Esophagus muscularis mucosa (tissue), 4 donors: ENCODE results near the gene PDE4D. TPM values are rescaled to one million over a fixed set of nuclear protein-coding genes. Genes with fewer than 3 reads are reported as not detected.

Source experiments
- DNase-seq: peaks from one replicate; pipeline ENCODE4 v3.0.0-alpha.2; 2017; ENCODE audit errors: extremely low spot score
- H3K27ac ChIP-seq, 4 donors: fragments of 200-600 bp; sonication (generic); replicated peaks in 1 of 4; 1 replicate in 3 of 4; 2 replicates in 1 of 4; pipeline ENCODE4 v1.5.1; 2016 to 2019; ENCODE audit warnings: mild to moderate bottlenecking in 1 of 4
- H3K27me3 ChIP-seq, 4 donors: fragments of 200-600 bp; sonication (generic); one replicate each; pipeline versions ENCODE4 v1.5.1 to v1.6.0; 2016 to 2019
- H3K36me3 ChIP-seq, 4 donors: fragments of 200-600 bp; sonication (generic); one replicate each; pipeline ENCODE4 v1.5.1; 2016 to 2019
- H3K4me1 ChIP-seq, 4 donors: fragments of 200-600 bp; sonication (generic); one replicate each; pipeline ENCODE4 v1.5.1; 2016 to 2019
- H3K4me3 ChIP-seq, 4 donors: fragments of 200-600 bp; sonication (generic); 1 replicate in 2 of 4; 2 replicates in 2 of 4; pipeline ENCODE4 v1.5.1; 2016 to 2019; ENCODE audit warnings: mild to moderate bottlenecking in 4 of 4, moderate library complexity in 1 of 4
- H3K9me3 ChIP-seq, 4 donors: fragments of 200-600 bp; sonication (generic); 1 replicate in 3 of 4; 2 replicates in 1 of 4; pipeline ENCODE4 v1.5.1; 2016 to 2019
- EP300 ChIP-seq: sonication (generic); formaldehyde crosslinking; IDR thresholded peaks from one replicate; pipeline ENCODE4 v1.6.1; 2017; ENCODE audit warnings: antibody characterized with exemption
- POLR2A ChIP-seq: fragments of 450-650 bp; IDR thresholded peaks from one replicate; pipeline ENCODE4 v1.6.1; 2017; ENCODE audit warnings: antibody characterized with exemption, moderate library complexity, mild to moderate bottlenecking, low read depth
- POLR2AphosphoS5 ChIP-seq, 2 donors: sonication (generic); formaldehyde crosslinking; IDR thresholded peaks; one replicate each; pipeline ENCODE4 v1.6.1; 2017; ENCODE audit warnings: antibody characterized with exemption in 2 of 2
- WGBS: methylation state at CpG from one replicate; pipeline ENCODE4 v1.1.5; 2018; 5-methylcytosine and 5-hydroxymethylcytosine counted together
- intact Hi-C: fragments of 100-400 bp; cut with DNase I; formaldehyde crosslinking; loops from one replicate; pipeline ENCODE4 v1.15.1; 2023
- total RNA-seq, 4 donors: library from RNA; depleted of rRNA; stranded (reverse); fragments of >200 nt; gene quantifications; one replicate each; pipeline versions ENCODE4 v1.1.0 to v1.2.1, GENCODE V29; 2016
- TF ChIP-seq, protein P1 (sequence below), 3 experiments: fragments of 200-600 bp in 2 of 3; fragments of 450-650 bp in 1 of 3; sonication (generic) in 2 of 3; IDR thresholded peaks; one replicate each; pipeline ENCODE4 v1.5.1; 2017 to 2019; ENCODE audit warnings: antibody characterized with exemption in 3 of 3, mild to moderate bottlenecking in 2 of 3, moderate library complexity in 1 of 3

Gene PDE4D
- total RNA-seq, 4 donors from 2014 or later, result 39.2 to 87.0 (median 50.2) TPM

GRCh38 chr5:59712836-59713497 is 180.6 kb downstream of the PDE4D start:
- no peak overlapping the region for H3K4me3 ChIP-seq
- H3K9me3 ChIP-seq, result no peaks in the 10 kb centered on the region
- intact Hi-C loops, result no loop called here
- no peaks in the 10 kb centered on the region for H3K27me3 ChIP-seq
- peaks cover 0 to 28% (median 22%) of the 10 kb centered on the region in 4 donors for H3K4me1 ChIP-seq
- no peak overlapping the region for H3K27ac ChIP-seq
- DNase-seq, result no peak
- 96% methylated on average over 6 of the region's 6 CpGs for WGBS
- no peaks in the 10 kb centered on the region for H3K36me3 ChIP-seq
- TF ChIP-seq EP300 (no peak), POLR2AphosphoS5 (IDR thresholded peaks at IDR 0.05) (no peak), POLR2A (no peak)
- TF ChIP-seq, protein P1, sequence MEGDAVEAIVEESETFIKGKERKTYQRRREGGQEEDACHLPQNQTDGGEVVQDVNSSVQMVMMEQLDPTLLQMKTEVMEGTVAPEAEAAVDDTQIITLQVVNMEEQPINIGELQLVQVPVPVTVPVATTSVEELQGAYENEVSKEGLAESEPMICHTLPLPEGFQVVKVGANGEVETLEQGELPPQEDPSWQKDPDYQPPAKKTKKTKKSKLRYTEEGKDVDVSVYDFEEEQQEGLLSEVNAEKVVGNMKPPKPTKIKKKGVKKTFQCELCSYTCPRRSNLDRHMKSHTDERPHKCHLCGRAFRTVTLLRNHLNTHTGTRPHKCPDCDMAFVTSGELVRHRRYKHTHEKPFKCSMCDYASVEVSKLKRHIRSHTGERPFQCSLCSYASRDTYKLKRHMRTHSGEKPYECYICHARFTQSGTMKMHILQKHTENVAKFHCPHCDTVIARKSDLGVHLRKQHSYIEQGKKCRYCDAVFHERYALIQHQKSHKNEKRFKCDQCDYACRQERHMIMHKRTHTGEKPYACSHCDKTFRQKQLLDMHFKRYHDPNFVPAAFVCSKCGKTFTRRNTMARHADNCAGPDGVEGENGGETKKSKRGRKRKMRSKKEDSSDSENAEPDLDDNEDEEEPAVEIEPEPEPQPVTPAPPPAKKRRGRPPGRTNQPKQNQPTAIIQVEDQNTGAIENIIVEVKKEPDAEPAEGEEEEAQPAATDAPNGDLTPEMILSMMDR (IDR thresholded peaks at IDR 0.05), result no peak

GRCh38 chr5:59711310-59711709 is 182.2 kb downstream of the PDE4D start:
- no peak overlapping the region for H3K4me3 ChIP-seq
- no peak for TF ChIP-seq EP300
- TF ChIP-seq POLR2A, result no peak
- TF ChIP-seq POLR2AphosphoS5 (IDR thresholded peaks at IDR 0.05), result no peak
- TF ChIP-seq, protein P1 (IDR thresholded peaks at IDR 0.05), result no peak
- H3K27ac ChIP-seq, result no peak overlapping the region
- no peak for DNase-seq
- intact Hi-C loops, result no loop called here
- WGBS, result 69% methylated on average over 1 of the region's 1 CpG
- peaks cover 0 to 28% (median 22%) of the 10 kb centered on the region in 4 donors for H3K4me1 ChIP-seq
- no peaks in the 10 kb centered on the region for H3K27me3 ChIP-seq
- H3K36me3 ChIP-seq, result no peaks in the 10 kb centered on the region
- no peaks in the 10 kb centered on the region for H3K9me3 ChIP-seq

DNA sequence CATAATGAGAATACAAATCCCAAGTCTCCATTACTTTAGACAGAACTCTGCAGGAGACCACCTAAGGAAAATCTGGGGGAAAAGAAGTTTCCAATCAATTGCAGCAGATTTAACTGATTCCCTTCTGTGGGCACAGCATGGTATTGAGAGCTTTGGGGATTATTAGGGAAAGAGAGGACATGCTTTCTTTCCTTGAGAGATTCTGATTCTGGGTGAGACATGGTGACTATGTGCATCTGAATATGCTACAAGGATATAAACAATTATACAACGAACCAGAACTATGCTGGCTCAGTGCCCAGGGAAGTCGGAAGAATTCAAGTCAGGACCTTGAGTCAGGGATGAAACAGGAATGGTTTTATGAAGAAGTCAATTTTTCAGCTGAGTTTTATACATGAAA is 183.7 kb downstream of the PDE4D start:
- H3K27me3 ChIP-seq, result no peaks in the 10 kb centered on the region
- intact Hi-C loops, result no loop called here
- TF ChIP-seq, protein P1 (IDR thresholded peaks at IDR 0.05), result no peak
- TF ChIP-seq POLR2AphosphoS5 (IDR thresholded peaks at IDR 0.05) (no peak), EP300 (no peak), POLR2A (no peak)
- no peaks in the 10 kb centered on the region for H3K9me3 ChIP-seq
- H3K36me3 ChIP-seq, result no peaks in the 10 kb centered on the region
- peaks cover 0 to 28% (median 22%) of the 10 kb centered on the region in 4 donors for H3K4me1 ChIP-seq
- no peak for DNase-seq
- 14% methylated on average over 2 of the region's 2 CpGs for WGBS
- H3K27ac ChIP-seq, result peak overlapping the region in 2 of 4 donors; percentile 8 to 38
- H3K4me3 ChIP-seq, result no peak overlapping the region

- no peak for DNase-seq
- Histone ChIP-seq H3K27ac (peak overlapping the region in 2 of 4 donors; percentile 8 to 38), H3K4me1 (peaks cover 0 to 28% (median 22%) of the 10 kb centered on the region in 4 donors), H3K9me3 (no peaks in the 10 kb centered on the region), H3K27me3 (no peaks in the 10 kb centered on the region), H3K4me3 (no peak overlapping the region), H3K36me3 (no peaks in the 10 kb centered on the region)
- TF ChIP-seq, protein P1 (IDR thresholded peaks at IDR 0.05), result no peak
- TF ChIP-seq POLR2A (no peak), EP300 (no peak), POLR2AphosphoS5 (IDR thresholded peaks at IDR 0.05) (no peak)
- WGBS, result 22% methylated on average over 4 of the region's 4 CpGs
- intact Hi-C loops, result no loop called here
Observed at GRCh38 chr5:59709346-59709821, 184.1 kb downstream of the PDE4D start.
